H1 (cell line): ENCODE measurements around the gene DAZAP1. TPM values are rescaled to one million over a fixed set of nuclear protein-coding genes. Genes with fewer than 3 reads are reported as not detected.

Experiments
- GABPA ChIP-seq: IDR thresholded peaks from 2 replicates; pipeline ENCODE4 v1.6.1; 2011; ENCODE audit warnings: mild to moderate bottlenecking, low read length, moderate library complexity, borderline replicate concordance; ENCODE audit not compliant: insufficient read depth
- JUND ChIP-seq: IDR thresholded peaks from 2 replicates; pipeline ENCODE4 v1.6.1; 2011; ENCODE audit warnings: mild to moderate bottlenecking, improper control_type of control experiment, low read length
- SRF ChIP-seq: IDR thresholded peaks from 2 replicates; pipeline ENCODE4 v1.6.1; 2011; ENCODE audit warnings: mild to moderate bottlenecking, low read depth, low read length, moderate library complexity
- polyA plus RNA-seq, 7 experiments: library from polyadenylated mRNA; depleted of rRNA in 3 of 7; stranded (reverse) in 5 of 7; unstranded in 2 of 7; fragments of >200 nt in 5 of 7; fragments of 200-250 nt in 2 of 7; gene quantifications; 1 replicate in 5 of 7; 2 replicates in 1 of 7; 4 replicates in 1 of 7; pipeline versions ENCODE4 v1.2.1 to v1.2.3, GENCODE V29; 2011 to 2013; ENCODE audit warnings: missing spikeins in 2 of 7, mixed read lengths in 2 of 7
- total RNA-seq: library from RNA; stranded (reverse); fragmentation: NEBNext Ultra II Directional; extraction: Animal tissue kit (Norgen Biotek cat#: 25700); gene quantifications from 2 replicates; pipeline ENCODE4 v1.2.1, GENCODE V29; 2021

Gene DAZAP1
- total and polyA plus RNA-seq, 2 of the 8 experiments (the other 6 are each of a cell fraction or from before 2014, with no cell fraction given) = 79.6 to 341 TPM

- TF ChIP-seq SRF = no peak
- no peak for TF ChIP-seq JUND
- no peak for TF ChIP-seq GABPA
Measured at GRCh38 chr19:1481893-1482360, 74.5 kb downstream of the DAZAP1 start (continued).
